Ureter (tissue), 1 donor: ENCODE results near the gene EIF4G1. TPM values are rescaled to one million over a fixed set of nuclear protein-coding genes. Genes with fewer than 3 reads are reported as not detected.

Source experiments
- DNase-seq: peaks from one replicate; pipeline ENCODE4 v3.0.0-alpha.2; 2020; ENCODE audit warnings: low spot score
- total RNA-seq: library from RNA; stranded (reverse); gene quantifications from one replicate; pipeline ENCODE4 v1.2.4, GENCODE V29; 2023
- donor health status: DM: yes; HTN: yes; CAD: no.

EIF4G1 gene
- total RNA-seq, 1 donor from 2014 or later: 351 TPM

DNA sequence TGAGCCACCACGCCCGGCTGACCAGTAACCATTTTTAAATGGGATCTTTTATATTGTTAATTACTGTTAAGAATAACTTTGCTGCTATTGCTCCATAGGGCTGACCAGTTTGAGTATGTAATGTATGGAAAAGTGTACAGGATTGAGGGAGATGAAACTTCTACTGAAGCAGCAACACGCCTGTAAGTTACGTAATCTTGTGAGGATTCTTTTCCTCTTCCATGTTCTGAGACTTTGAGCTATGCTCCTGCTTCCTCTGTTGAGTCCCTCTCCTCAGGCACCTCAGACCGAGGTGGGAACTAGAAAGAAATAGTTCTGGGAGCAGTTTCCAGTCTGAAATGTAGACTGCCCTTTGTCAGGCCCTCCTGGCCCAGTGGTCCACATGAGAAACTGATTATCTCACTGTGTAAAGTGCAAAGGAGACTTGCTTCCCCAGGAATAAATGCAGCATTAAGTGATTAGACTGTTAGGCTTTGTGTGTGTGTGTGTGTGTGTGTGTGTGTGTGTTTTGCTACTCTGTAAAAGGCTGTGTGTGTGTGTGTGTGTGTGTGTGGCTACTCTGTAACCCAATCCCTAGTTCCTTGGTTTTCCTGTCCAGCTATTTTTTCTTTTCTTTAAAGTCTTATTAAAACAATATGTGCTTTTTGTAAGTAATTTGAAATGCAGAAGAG is 52.3 kb downstream of the EIF4G1 start:
- DNase-seq: no peak

DNA sequence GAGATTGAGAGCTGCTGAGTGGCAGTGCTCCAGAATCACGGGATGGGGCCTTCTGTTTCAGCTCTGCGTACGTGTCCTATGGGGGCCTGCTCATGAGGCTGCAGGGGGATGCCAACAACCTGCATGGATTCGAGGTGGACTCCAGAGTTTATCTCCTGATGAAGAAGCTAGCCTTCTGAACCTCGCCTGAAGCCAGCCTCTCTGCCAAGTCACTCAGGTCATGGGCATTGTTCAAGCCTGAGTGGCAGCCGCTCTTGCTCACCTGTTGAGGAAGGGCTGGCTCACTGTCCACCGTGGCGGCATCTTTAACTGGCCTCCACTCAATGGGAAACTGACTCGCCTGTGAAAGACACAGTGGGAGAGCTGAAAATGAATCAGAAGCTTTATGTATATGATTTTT is 53.7 kb downstream of the EIF4G1 start:
- DNase-seq: no peak

DNA sequence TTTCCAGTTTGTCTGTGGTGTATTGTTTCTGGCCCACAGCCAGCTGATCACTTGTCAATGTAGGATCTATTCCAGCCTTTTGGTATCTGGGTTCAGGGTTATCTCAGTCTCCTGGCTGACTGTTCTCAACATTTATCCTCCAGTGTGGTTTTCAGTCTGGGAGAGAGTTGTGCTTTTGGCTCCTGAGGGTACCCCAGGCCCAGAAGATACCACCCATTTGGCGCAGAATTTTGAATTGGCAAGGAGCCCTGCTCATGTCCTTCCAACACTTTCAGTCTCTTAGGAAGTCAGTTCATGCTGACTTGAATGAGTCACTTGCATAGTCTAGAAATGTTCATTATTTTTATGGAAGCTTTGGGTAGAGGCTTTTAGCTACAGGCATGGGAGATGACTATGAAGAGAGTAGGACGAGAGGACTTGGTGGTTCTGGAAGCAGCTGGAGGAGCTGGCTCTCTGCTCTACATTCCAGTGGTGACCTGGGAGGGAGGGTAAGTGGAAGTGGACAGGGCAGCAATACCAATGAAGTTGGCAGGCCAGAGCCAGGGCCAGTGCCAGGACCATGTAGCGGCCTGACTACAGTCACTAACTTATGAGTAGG is 54.3 kb downstream of the EIF4G1 start:
- DNase-seq: no peak

DNA sequence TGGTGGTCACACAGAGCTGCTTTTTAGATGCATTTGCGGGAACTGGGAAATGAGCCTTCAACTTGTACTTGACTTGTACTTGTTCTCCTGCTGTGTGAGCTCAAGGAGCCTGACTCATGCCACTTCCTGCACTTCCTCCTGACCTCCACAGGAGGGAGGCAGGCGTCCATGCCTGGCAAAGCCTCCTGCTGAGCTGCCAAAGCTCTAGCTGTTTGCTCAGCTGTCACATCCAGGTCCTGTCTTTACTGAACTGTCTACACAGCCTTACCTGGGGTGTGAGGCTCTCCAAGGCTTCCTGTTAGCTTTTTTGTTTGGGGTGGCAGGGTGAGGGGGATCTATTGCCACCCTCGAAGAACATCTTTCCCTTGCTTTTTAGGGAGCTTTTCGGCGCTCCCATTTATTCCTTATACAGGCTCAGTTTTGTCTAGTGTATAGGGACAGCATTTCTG is 57.2 kb downstream of the EIF4G1 start:
- DNase-seq: peak; percentile 81

GRCh38 chr3:184372296-184372821 is 58.0 kb downstream of the EIF4G1 start:
- DNase-seq: no peak

- no peak for DNase-seq
Measured at GRCh38 chr3:184372911-184373310, 58.5 kb downstream of the EIF4G1 start.

GRCh38 chr3:184373422-184373821 is 59.0 kb downstream of the EIF4G1 start:
- no peak for DNase-seq

DNA sequence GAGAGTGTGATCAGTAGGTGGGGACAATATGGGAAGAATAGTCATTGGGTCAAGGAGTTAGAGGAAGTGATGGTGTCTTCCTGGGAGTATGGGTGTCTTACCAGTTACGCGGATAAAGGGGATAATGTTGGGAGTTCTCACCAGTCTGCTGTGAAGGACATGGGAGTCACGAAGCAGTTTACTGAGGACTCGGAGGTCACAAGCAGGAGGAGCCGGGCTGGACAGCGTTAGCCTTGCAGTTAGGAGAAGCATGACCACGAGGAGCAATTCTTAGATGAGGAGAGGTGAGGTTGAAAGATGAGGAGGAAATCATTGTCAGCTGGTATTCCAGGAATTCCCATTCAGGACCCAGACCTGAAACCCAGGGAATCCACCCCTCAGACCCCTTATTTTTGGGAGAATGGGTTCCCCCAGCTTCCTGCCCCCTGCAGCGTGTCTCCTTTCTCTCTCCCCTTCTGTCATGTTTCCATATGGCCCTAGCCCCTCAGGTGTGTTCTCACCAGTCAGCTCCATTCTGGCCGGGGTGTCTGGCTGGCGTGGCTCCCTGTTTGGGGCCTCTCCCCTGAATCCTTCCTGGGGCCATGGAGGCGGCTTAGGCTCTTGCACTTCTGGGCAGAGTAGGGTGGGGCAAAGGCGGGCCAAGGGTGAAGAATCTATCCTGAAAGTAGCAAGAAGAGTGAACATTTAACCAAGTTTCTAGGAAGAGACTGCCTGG is 61.5 kb downstream of the EIF4G1 start:
- DNase-seq: no peak

- DNase-seq: no peak
Measured at GRCh38 chr3:184377374-184377773, 63.0 kb downstream of the EIF4G1 start.

- no peak for DNase-seq
Measured at GRCh38 chr3:184377882-184378445, 63.6 kb downstream of the EIF4G1 start, which contains the start of gene THPO. Gene THPO (minus strand): TSS chr3:184378207. CDS start chr3:184376259, 1,948 bp downstream.

- no peak for DNase-seq
Measured at GRCh38 chr3:184378651-184379357, 64.4 kb downstream of the EIF4G1 start.

DNA sequence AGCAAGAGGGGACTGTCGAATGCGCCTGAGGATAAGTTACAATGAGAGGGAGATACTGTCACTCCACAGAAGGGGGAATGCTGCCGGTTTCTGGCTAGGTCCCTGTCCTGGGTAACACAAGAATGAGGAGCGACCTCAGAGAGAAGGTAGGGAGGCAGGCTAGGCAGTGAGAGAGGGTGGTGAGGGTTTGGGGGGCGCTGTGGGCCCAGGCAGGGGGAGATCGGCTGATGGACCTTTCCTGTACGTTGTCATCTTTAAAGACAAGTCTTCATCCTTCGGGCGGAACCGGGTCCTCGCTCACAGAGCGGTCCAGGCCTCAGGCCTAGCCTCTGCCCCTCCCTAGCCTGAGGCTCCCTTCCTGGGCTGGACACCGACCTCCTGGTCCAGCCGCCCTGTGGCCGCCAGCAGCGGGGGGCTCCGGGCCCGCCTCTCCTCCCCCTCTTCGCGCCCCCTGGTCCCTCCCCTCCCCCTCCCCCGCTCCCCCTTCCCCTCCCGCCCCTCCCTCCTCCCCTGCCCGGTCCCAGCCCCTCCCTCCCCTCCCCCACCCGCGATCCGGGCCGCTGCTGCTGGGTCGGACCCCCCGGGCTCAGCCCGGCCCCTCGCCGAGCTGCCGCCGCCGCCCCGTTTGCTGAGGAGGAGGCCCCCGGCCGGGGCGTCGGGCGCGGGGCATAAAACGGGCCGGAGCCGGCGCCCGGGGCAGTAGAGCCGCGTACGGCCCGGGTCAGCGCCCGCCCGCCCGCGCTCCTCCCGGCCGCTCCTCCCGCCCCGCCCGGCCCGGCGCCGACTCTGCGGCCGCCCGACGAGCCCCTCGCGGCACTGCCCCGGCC is 65.2 kb downstream of the EIF4G1 start, which contains the start of gene CHRD:
TSS of gene CHRD (plus strand) at position 697 of the 827 bp plus-strand sequence. CDS start 265 bp downstream, outside the sequence.
- DNase-seq: no peak

DNA sequence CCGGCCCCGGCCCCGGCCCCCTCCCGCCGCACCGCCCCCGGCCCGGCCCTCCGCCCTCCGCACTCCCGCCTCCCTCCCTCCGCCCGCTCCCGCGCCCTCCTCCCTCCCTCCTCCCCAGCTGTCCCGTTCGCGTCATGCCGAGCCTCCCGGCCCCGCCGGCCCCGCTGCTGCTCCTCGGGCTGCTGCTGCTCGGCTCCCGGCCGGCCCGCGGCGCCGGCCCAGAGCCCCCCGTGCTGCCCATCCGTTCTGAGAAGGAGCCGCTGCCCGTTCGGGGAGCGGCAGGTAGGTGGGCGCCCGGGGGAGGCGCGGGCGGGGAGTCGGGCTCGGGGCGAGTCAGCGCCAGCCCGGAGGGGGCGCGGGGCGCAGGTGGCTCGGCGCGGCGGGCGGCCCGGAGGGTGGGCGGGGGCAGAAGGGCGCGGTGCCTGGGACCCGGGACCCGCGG is 65.8 kb downstream of the EIF4G1 start:
- peak; percentile 72 for DNase-seq

DNA sequence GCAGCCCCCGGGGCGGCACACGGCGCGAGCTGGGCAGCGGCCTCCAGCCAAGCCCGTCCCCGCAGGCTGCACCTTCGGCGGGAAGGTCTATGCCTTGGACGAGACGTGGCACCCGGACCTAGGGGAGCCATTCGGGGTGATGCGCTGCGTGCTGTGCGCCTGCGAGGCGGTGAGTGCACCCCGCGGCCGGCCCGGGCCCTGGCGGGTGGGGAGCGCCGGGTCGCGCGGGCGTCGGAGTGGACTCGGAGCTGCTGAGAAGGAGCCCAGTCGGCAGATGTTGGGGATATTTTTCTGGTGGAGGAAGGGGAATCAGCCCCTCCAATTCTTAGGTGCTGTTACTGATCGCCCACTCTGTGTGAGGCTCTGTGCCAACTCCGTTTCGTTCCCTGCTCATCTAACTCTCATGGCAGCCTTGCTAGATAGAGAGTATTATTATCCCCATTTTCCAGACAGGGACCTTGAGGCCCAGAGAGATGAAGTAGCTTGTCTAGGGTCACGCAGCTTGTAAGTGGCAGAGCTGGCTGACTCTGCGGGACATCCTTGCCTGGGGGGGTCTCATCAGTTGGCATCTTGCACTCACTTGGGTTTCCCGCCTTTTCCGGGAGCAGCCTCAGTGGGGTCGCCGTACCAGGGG is 66.3 kb downstream of the EIF4G1 start:
- no peak for DNase-seq

DNA sequence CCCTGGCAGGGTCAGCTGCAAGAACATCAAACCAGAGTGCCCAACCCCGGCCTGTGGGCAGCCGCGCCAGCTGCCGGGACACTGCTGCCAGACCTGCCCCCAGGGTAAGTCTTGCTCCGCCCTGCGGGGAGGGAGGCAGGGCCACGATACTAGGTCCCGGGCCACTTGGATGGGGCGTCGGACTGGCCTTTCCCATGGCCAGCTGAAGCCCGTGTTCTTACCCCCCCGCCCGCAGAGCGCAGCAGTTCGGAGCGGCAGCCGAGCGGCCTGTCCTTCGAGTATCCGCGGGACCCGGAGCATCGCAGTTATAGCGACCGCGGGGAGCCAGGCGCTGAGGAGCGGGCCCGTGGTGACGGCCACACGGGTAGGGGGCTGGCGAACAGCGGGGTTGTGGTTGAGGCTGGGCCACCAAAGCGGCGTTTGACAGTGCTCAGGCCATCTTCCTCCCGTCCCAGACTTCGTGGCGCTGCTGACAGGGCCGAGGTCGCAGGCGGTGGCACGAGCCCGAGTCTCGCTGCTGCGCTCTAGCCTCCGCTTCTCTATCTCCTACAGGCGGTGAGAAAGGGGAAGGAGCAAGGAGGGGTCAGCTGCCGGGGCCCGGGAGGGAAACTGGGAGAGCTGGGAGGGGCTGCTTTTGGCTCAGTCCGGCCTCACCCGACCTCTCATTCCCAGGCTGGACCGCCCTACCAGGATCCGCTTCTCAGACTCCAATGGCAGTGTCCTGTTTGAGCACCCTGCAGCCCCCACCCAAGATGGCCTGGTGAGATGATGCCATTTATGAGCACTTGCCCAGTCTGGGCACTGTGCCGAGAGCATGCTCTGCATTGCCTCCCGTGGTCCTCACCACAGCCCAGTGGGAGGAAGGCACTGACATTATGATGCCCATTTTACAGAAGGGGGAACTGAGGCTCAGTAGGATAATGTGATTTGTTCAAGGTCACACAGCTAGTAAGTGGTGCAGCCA is 67.1 kb downstream of the EIF4G1 start:
- DNase-seq: no peak

GRCh38 chr3:184382326-184383032 is 68.1 kb downstream of the EIF4G1 start:
- no peak for DNase-seq

DNA sequence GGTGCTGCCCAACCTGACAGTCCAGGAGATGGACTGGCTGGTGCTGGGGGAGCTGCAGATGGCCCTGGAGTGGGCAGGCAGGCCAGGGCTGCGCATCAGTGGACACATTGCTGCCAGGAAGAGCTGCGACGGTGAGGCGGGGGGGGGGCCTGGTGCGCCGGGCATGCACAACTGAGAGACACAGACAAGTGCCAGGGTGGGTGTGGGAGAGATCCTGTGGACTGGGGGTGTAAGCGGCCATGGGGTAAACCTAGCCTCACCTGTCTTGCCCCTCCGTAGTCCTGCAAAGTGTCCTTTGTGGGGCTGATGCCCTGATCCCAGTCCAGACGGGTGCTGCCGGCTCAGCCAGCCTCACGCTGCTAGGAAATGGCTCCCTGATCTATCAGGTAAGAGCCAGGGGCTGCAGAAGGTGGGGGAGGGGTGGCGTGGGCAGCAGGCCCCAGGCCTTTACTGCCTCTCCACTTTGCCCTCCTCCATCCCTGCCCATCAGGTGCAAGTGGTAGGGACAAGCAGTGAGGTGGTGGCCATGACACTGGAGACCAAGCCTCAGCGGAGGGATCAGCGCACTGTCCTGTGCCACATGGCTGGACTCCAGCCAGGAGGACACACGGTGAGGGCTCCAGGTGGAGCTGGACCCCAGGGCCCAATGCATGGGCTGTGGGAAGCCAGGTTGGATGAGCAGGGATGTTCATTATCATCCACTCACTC is 68.8 kb downstream of the EIF4G1 start:
- no peak for DNase-seq

DNA sequence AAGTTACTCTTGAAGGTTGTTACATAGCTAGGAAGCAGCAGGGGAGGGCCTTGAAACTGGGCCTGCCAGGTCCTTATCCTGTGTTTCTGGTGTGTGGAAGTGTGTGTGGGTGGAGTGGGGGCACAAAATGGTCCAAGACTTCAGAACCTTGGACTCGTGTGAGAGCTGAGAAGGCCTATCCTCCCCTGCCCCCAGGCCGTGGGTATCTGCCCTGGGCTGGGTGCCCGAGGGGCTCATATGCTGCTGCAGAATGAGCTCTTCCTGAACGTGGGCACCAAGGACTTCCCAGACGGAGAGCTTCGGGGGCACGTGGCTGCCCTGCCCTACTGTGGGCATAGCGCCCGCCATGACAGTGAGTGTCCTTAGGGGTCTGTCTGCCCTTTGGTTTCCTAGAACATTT is 69.9 kb downstream of the EIF4G1 start:
- no peak for DNase-seq
